Measurements from ENCODE around the gene RHOJ. TPM values are rescaled to one million over a fixed set of nuclear protein-coding genes. Genes with fewer than 3 reads are reported as not detected.

Gene RHOJ
- total and polyA plus RNA-seq, 2 experiments from 2014 or later, result 0.17 TPM; not detected in 1

DNA sequence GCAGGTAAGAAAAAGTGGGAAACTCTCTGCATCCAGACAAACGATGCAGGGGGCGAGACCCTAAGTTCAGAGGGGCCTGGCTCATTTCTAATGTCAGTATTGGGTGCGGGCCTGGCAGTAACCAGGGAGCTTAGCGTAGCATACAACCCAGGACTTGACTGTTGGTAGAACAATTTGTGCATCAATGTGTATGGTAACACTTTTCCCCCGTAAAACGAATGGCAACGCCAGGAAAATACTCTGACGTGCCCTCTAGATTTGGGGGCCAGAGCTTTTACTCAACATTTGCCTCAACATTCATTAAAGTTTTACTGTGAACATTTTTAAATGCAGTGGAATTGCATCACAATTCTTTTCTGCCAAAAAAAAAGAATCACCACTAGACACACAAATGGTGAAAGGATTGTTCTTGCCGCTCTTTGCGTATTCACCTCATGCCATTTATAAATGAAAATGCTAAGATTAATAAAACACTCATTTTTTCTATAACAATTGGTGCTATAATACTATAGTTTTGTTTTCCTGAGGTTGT lies 867 bp downstream of the RHOJ start:
- H3F3A ChIP-seq (replicated peaks; ENCODE audit: low read depth), result no peaks in the 10 kb centered on the region
- no peaks in the 10 kb centered on the region for H3K79me2 ChIP-seq (replicated peaks; ENCODE audit: insufficient read depth)
- peaks cover 16% of the 10 kb centered on the region for H3K4me1 ChIP-seq (ENCODE audit: insufficient read depth)
- Mint-ChIP-seq H3K4me3 (no peak overlapping the region), H3K27ac (no peak overlapping the region), H3K9me3 (no peaks in the 10 kb centered on the region), H3K36me3 (ENCODE audit: low read depth) (no peaks in the 10 kb centered on the region), H3K4me1 (peaks cover 11% of the 10 kb centered on the region), H3K27me3 (ENCODE audit: insufficient read depth, low read depth, poor library complexity) (no peaks in the 10 kb centered on the region)
- DNase-seq (ENCODE audit: low spot score) (no peak), ATAC-seq (peak; percentile 43)
- H3K4me2 ChIP-seq, result no peak overlapping the region
- H3K4me3 ChIP-seq, result no peak overlapping the region
- H3K36me3 ChIP-seq (ENCODE audit: insufficient read depth), result no peaks in the 10 kb centered on the region
- H3K27me3 ChIP-seq (ENCODE audit: insufficient read depth), result no peaks in the 10 kb centered on the region
- peaks cover 5% of the 10 kb centered on the region for H3K9me2 ChIP-seq (ENCODE audit: insufficient read depth)
- no peaks in the 10 kb centered on the region for H4K20me1 ChIP-seq (replicated peaks; ENCODE audit: insufficient read depth)
- H3K27ac ChIP-seq (ENCODE audit: low read depth), result no peak overlapping the region
- H2AFZ ChIP-seq, result peak overlapping the region; percentile 97
- TF ChIP-seq EZH2 (IDR thresholded peaks at IDR 0.05; ENCODE audit: low read depth, unreplicated experiment), result no peak
- TF ChIP-seq ZNF331 (CRISPR knock-in tag; IDR thresholded peaks at IDR 0.05; ENCODE audit: low read depth), result no peak
- TF ChIP-seq POLR2AphosphoS5 (IDR thresholded peaks at IDR 0.05; ENCODE audit: low read depth), result no peak
- TF ChIP-seq STAT1 (IDR thresholded peaks at IDR 0.05; ENCODE audit: unreplicated experiment), result no peak
- TF ChIP-seq, protein P1, sequence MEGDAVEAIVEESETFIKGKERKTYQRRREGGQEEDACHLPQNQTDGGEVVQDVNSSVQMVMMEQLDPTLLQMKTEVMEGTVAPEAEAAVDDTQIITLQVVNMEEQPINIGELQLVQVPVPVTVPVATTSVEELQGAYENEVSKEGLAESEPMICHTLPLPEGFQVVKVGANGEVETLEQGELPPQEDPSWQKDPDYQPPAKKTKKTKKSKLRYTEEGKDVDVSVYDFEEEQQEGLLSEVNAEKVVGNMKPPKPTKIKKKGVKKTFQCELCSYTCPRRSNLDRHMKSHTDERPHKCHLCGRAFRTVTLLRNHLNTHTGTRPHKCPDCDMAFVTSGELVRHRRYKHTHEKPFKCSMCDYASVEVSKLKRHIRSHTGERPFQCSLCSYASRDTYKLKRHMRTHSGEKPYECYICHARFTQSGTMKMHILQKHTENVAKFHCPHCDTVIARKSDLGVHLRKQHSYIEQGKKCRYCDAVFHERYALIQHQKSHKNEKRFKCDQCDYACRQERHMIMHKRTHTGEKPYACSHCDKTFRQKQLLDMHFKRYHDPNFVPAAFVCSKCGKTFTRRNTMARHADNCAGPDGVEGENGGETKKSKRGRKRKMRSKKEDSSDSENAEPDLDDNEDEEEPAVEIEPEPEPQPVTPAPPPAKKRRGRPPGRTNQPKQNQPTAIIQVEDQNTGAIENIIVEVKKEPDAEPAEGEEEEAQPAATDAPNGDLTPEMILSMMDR (conservative IDR thresholded peaks at IDR 0.05; ENCODE audit: low read depth in 2 of 2), result no peak

DNA sequence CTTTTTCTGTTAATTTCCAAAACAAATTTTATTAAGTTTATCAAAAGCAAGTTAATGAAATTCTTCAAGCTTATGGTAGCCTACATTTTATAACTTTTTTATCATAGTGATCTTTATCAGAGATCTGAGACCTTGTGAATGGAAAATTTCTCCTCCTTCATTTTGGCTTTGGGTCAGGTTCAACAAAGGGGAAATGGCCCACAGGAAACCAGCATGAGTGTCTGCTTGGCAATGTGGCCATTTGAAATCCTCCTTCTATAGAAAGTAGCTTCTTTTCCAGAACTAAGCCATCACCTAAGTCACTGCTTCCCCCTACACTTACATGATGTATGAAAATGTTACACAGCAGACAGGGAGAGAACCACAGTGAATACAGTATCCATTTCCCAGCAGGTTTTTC lies 1.6 kb downstream of the RHOJ start:
- no peak overlapping the region for H3K27ac Mint-ChIP-seq
- H3K27ac ChIP-seq (ENCODE audit: low read depth), result no peak overlapping the region
- ATAC-seq, result no peak
- TF ChIP-seq, protein P2, sequence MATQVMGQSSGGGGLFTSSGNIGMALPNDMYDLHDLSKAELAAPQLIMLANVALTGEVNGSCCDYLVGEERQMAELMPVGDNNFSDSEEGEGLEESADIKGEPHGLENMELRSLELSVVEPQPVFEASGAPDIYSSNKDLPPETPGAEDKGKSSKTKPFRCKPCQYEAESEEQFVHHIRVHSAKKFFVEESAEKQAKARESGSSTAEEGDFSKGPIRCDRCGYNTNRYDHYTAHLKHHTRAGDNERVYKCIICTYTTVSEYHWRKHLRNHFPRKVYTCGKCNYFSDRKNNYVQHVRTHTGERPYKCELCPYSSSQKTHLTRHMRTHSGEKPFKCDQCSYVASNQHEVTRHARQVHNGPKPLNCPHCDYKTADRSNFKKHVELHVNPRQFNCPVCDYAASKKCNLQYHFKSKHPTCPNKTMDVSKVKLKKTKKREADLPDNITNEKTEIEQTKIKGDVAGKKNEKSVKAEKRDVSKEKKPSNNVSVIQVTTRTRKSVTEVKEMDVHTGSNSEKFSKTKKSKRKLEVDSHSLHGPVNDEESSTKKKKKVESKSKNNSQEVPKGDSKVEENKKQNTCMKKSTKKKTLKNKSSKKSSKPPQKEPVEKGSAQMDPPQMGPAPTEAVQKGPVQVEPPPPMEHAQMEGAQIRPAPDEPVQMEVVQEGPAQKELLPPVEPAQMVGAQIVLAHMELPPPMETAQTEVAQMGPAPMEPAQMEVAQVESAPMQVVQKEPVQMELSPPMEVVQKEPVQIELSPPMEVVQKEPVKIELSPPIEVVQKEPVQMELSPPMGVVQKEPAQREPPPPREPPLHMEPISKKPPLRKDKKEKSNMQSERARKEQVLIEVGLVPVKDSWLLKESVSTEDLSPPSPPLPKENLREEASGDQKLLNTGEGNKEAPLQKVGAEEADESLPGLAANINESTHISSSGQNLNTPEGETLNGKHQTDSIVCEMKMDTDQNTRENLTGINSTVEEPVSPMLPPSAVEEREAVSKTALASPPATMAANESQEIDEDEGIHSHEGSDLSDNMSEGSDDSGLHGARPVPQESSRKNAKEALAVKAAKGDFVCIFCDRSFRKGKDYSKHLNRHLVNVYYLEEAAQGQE (IDR thresholded peaks at IDR 0.05; ENCODE audit: unreplicated experiment), result no peak
- TF ChIP-seq POLR2AphosphoS5 (IDR thresholded peaks at IDR 0.05; ENCODE audit: low read depth) (no peak), ZNF114 (CRISPR knock-in tag; IDR thresholded peaks at IDR 0.05) (no peak), ZNF331 (CRISPR knock-in tag; IDR thresholded peaks at IDR 0.05; ENCODE audit: low read depth) (no peak)
- TF ChIP-seq, protein P3, sequence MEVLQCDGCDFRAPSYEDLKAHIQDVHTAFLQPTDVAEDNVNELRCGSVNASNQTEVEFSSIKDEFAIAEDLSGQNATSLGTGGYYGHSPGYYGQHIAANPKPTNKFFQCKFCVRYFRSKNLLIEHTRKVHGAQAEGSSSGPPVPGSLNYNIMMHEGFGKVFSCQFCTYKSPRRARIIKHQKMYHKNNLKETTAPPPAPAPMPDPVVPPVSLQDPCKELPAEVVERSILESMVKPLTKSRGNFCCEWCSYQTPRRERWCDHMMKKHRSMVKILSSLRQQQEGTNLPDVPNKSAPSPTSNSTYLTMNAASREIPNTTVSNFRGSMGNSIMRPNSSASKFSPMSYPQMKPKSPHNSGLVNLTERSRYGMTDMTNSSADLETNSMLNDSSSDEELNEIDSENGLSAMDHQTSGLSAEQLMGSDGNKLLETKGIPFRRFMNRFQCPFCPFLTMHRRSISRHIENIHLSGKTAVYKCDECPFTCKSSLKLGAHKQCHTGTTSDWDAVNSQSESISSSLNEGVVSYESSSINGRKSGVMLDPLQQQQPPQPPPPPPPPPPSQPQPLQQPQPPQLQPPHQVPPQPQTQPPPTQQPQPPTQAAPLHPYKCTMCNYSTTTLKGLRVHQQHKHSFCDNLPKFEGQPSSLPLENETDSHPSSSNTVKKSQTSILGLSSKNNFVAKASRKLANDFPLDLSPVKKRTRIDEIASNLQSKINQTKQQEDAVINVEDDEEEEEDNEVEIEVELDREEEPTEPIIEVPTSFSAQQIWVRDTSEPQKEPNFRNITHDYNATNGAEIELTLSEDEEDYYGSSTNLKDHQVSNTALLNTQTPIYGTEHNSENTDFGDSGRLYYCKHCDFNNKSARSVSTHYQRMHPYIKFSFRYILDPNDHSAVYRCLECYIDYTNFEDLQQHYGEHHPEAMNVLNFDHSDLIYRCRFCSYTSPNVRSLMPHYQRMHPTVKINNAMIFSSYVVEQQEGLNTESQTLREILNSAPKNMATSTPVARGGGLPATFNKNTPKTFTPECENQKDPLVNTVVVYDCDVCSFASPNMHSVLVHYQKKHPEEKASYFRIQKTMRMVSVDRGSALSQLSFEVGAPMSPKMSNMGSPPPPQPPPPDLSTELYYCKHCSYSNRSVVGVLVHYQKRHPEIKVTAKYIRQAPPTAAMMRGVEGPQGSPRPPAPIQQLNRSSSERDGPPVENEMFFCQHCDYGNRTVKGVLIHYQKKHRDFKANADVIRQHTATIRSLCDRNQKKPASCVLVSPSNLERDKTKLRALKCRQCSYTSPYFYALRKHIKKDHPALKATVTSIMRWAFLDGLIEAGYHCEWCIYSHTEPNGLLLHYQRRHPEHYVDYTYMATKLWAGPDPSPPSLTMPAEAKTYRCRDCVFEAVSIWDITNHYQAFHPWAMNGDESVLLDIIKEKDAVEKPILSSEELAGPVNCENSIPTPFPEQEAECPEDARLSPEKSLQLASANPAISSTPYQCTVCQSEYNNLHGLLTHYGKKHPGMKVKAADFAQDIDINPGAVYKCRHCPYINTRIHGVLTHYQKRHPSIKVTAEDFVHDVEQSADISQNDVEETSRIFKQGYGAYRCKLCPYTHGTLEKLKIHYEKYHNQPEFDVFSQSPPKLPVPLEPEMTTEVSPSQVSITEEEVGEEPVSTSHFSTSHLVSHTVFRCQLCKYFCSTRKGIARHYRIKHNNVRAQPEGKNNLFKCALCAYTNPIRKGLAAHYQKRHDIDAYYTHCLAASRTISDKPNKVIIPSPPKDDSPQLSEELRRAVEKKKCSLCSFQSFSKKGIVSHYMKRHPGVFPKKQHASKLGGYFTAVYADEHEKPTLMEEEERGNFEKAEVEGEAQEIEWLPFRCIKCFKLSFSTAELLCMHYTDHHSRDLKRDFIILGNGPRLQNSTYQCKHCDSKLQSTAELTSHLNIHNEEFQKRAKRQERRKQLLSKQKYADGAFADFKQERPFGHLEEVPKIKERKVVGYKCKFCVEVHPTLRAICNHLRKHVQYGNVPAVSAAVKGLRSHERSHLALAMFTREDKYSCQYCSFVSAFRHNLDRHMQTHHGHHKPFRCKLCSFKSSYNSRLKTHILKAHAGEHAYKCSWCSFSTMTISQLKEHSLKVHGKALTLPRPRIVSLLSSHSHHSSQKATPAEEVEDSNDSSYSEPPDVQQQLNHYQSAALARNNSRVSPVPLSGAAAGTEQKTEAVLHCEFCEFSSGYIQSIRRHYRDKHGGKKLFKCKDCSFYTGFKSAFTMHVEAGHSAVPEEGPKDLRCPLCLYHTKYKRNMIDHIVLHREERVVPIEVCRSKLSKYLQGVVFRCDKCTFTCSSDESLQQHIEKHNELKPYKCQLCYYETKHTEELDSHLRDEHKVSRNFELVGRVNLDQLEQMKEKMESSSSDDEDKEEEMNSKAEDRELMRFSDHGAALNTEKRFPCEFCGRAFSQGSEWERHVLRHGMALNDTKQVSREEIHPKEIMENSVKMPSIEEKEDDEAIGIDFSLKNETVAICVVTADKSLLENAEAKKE (CRISPR knock-in tag; IDR thresholded peaks at IDR 0.05), result no peak
- TF ChIP-seq, protein P4, sequence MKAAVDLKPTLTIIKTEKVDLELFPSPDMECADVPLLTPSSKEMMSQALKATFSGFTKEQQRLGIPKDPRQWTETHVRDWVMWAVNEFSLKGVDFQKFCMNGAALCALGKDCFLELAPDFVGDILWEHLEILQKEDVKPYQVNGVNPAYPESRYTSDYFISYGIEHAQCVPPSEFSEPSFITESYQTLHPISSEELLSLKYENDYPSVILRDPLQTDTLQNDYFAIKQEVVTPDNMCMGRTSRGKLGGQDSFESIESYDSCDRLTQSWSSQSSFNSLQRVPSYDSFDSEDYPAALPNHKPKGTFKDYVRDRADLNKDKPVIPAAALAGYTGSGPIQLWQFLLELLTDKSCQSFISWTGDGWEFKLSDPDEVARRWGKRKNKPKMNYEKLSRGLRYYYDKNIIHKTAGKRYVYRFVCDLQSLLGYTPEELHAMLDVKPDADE (IDR thresholded peaks at IDR 0.05), result no peak

More for the DNA sequence above, 1.6 kb downstream of the RHOJ start:
- Mint-ChIP-seq H3K4me3 (no peak overlapping the region), H3K27me3 (ENCODE audit: insufficient read depth, low read depth, poor library complexity) (no peaks in the 10 kb centered on the region), H3K36me3 (ENCODE audit: low read depth) (no peaks in the 10 kb centered on the region), H3K4me1 (peaks cover 11% of the 10 kb centered on the region), H3K9me3 (no peaks in the 10 kb centered on the region)
- no peak overlapping the region for H3K4me2 ChIP-seq
- no peaks in the 10 kb centered on the region for H3F3A ChIP-seq (replicated peaks; ENCODE audit: low read depth)
- H3K79me2 ChIP-seq (replicated peaks; ENCODE audit: insufficient read depth), result no peaks in the 10 kb centered on the region
- H4K20me1 ChIP-seq (replicated peaks; ENCODE audit: insufficient read depth), result no peaks in the 10 kb centered on the region
- H3K27me3 ChIP-seq (ENCODE audit: insufficient read depth), result no peaks in the 10 kb centered on the region
- no peak for DNase-seq (ENCODE audit: low spot score)
- 0 out of 2 replicates have a peak overlapping the region, but pooled peaks have one; percentile 14 for H2AFZ ChIP-seq
- peaks cover 16% of the 10 kb centered on the region for H3K4me1 ChIP-seq (ENCODE audit: insufficient read depth)
- no peak overlapping the region for H3K4me3 ChIP-seq
- H3K36me3 ChIP-seq (ENCODE audit: insufficient read depth), result no peaks in the 10 kb centered on the region
- peaks cover 12% of the 10 kb centered on the region for H3K9me2 ChIP-seq (ENCODE audit: insufficient read depth)
